Spleen (tissue), 11 donors: ENCODE measurements around the gene RHOV. TPM values are rescaled to one million over a fixed set of nuclear protein-coding genes. Genes with fewer than 3 reads are reported as not detected.

Source experiments
- DNase-seq: peaks from one replicate; pipeline ENCODE4 v3.0.0-alpha.2; 2020
- H3K27ac ChIP-seq, 8 donors: fragments of 200-600 bp; sonication (generic) in 7 of 8; 1 replicate in 4 of 8; 2 replicates in 4 of 8; pipeline versions ENCODE4 v1.5.0 to v1.8.0; 2016 to 2021; ENCODE audit warnings: inconsistent platforms in 4 of 8, mild to moderate bottlenecking in 4 of 8, moderate library complexity in 1 of 8
- H3K27me3 ChIP-seq, 7 donors: fragments of 200-600 bp; sonication (generic) in 6 of 7; replicated peaks in 1 of 7; 1 replicate in 4 of 7; 2 replicates in 3 of 7; pipeline versions ENCODE4 v1.5.0 to v1.8.0; 2016 to 2021; ENCODE audit warnings: inconsistent platforms in 3 of 7, mild to moderate bottlenecking in 1 of 7
- H3K36me3 ChIP-seq, 6 donors: fragments of 200-600 bp; sonication (generic) in 5 of 6; 1 replicate in 4 of 6; 2 replicates in 2 of 6; pipeline versions ENCODE4 v1.5.0 to v1.8.0; 2016 to 2021; ENCODE audit warnings: inconsistent platforms in 2 of 6
- H3K4me1 ChIP-seq, 6 donors: fragments of 200-600 bp; sonication (generic) in 5 of 6; 1 replicate in 3 of 6; 2 replicates in 3 of 6; pipeline versions ENCODE4 v1.5.0 to v1.8.0; 2016 to 2021; ENCODE audit warnings: inconsistent platforms in 3 of 6
- H3K4me3 ChIP-seq, 8 donors: fragments of 200-600 bp; sonication (generic) in 7 of 8; 1 replicate in 4 of 8; 2 replicates in 4 of 8; pipeline versions ENCODE4 v1.5.0 to v1.8.0; 2016 to 2021; ENCODE audit warnings: inconsistent platforms in 4 of 8, mild to moderate bottlenecking in 4 of 8, moderate library complexity in 2 of 8
- H3K9me3 ChIP-seq, 8 donors: fragments of 200-600 bp; sonication (generic) in 7 of 8; 1 replicate in 4 of 8; 2 replicates in 4 of 8; pipeline versions ENCODE4 v1.5.0 to v1.8.0; 2016 to 2021; ENCODE audit warnings: inconsistent platforms in 4 of 8
- POLR2A ChIP-seq, 3 donors: fragments of 450-650 bp; IDR thresholded peaks; one replicate each; pipeline ENCODE4 v1.5.1; 2017; ENCODE audit warnings: antibody characterized with exemption in 3 of 3, mild to moderate bottlenecking in 1 of 3
- POLR2AphosphoS5 ChIP-seq, 3 donors: sonication (generic); formaldehyde crosslinking; IDR thresholded peaks; one replicate each; pipeline ENCODE4 v1.5.1; 2017; ENCODE audit warnings: antibody characterized with exemption in 3 of 3
- WGBS, 5 donors: extraction: QIAGEN DNeasy Blood & Tissue Kit in 3 of 5; methylation state at CpG; one replicate each; pipeline versions ENCODE4 v1.1.5 to v1.1.7; 2013 to 2018; 5-methylcytosine and 5-hydroxymethylcytosine counted together
- intact Hi-C: fragments of 100-400 bp; cut with DNase I; formaldehyde crosslinking; loops from one replicate; pipeline ENCODE4 v1.15.0; 2023; ENCODE audit warnings: low total_unique reads
- polyA plus RNA-seq, 3 donors: library from polyadenylated mRNA; stranded (reverse); fragments of 200-250 nt; gene quantifications; one replicate each; pipeline ENCODE4 v1.2.1, GENCODE V29; 2013
- small RNA-seq, 4 donors: library from RNA; depleted of rRNA; stranded (forward); fragments of <200 nt; gene quantifications; one replicate each; pipeline ENCODE3, GENCODE V24; 2016
- total RNA-seq, 7 donors: library from RNA; depleted of rRNA in 3 of 7; stranded (reverse); fragments of >200 nt in 3 of 7; fragmentation: NEBNext Ultra II Directional in 4 of 7; extraction: Animal tissue kit (Norgen Biotek cat#: 25700) in 4 of 7; gene quantifications; one replicate each; pipeline versions ENCODE4 v1.1.0 to v1.2.1, GENCODE V29; 2016 to 2021
- TF ChIP-seq, protein P1 (sequence below), 11 experiments: fragments of 200-600 bp in 7 of 11; fragments of 450-650 bp in 4 of 11; sonication (generic) in 4 of 11; IDR thresholded peaks in 8 of 11; conservative IDR thresholded peaks in 3 of 11; 1 replicate in 7 of 11; 2 replicates in 4 of 11; pipeline versions ENCODE4 v1.4.0 to v1.8.0; 2016 to 2021; ENCODE audit warnings: antibody characterized with exemption in 11 of 11, inconsistent platforms in 4 of 11, mild to moderate bottlenecking in 1 of 11
- donor health status: healthy with polysubstance abuse.
- donor health status: DM: no; HTN: no; CAD: no; lungs with moderate emphysema.
- donor health status: DM: no; HTN: no; CAD: no.
- donor health status: Bipolar disorder and iron deficiency.
- donor health status: healthy.
- donor health status: DM: no; HTN: no; CAD: no.
- donor health status: DM: yes; HTN: yes; CAD: no.

The RHOV gene
- total and polyA plus RNA-seq, 10 donors = 0.06 to 0.19 TPM; not detected in 8

DNA sequence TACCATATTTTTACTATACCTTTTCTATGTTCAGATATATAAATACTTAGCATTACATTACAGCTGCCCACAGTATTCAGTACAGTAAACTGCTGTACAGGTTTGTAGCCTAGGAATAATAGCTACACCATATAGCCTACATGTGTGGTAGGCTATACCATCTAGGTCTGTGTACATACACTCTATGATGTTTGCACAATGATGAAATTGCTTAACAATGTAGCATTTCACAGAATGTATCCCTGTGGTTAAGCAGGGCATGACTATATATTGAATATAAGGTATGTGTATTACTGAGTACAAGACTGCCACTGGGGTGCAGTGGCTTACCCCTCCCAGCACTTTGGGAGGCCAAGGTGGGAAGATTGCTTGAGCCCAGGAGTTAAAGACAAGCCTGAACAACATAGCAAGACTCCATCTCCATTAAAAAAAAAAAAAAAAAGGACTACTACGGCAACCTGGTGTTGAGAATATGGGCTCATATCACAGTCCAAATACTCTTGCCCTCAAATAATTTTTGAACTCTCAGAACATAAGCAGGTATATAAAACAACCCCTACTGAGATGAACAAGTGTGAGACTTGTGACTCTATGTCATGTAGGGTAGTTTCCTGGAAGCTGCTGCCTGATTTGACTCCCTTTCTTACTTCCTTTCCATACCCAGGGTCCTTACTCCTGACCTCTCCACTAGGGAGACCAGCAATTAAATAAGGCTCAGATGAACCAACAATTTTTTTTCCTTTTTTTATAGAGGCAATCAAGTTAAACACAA, 50.3 kb downstream of the RHOV start:
- WGBS, 5 donors = 86 to 100% (median 90%) methylated on average over 1 of the region's 1 CpG
- no peaks in the 10 kb centered on the region for H3K9me3 ChIP-seq
- no peak overlapping the region for H3K27ac ChIP-seq
- no peaks in the 10 kb centered on the region for H3K27me3 ChIP-seq
- no peaks in the 10 kb centered on the region for H3K4me1 ChIP-seq
- TF ChIP-seq, protein P1, sequence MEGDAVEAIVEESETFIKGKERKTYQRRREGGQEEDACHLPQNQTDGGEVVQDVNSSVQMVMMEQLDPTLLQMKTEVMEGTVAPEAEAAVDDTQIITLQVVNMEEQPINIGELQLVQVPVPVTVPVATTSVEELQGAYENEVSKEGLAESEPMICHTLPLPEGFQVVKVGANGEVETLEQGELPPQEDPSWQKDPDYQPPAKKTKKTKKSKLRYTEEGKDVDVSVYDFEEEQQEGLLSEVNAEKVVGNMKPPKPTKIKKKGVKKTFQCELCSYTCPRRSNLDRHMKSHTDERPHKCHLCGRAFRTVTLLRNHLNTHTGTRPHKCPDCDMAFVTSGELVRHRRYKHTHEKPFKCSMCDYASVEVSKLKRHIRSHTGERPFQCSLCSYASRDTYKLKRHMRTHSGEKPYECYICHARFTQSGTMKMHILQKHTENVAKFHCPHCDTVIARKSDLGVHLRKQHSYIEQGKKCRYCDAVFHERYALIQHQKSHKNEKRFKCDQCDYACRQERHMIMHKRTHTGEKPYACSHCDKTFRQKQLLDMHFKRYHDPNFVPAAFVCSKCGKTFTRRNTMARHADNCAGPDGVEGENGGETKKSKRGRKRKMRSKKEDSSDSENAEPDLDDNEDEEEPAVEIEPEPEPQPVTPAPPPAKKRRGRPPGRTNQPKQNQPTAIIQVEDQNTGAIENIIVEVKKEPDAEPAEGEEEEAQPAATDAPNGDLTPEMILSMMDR (IDR thresholded peaks at IDR 0.05 in 8 of 11, conservative IDR thresholded peaks at IDR 0.05 in 3 of 11) = no peak
- TF ChIP-seq POLR2AphosphoS5 (IDR thresholded peaks at IDR 0.05) = no peak
- TF ChIP-seq POLR2A (IDR thresholded peaks at IDR 0.05) = no peak
- intact Hi-C loops = no loop called here
- DNase-seq = no peak
- H3K4me3 ChIP-seq = no peak overlapping the region
- no peaks in the 10 kb centered on the region for H3K36me3 ChIP-seq

Small RNA genes within 50 kb of the gene (small RNA-seq; reads per million reads assigned to genes)
- 0 reads per million in 4 donors for gene AC025166.1

Other genes starting within 250 kb of the RHOV start
- gene RAD51, start 179.1 kb downstream of the RHOV start, total RNA-seq = 1 to 10 TPM in 5 of 7 donors, under 1 TPM in 2; 0.43 to 5.5 (median 3.0) TPM
- 1 to 10 TPM in 2 of 3 donors, under 1 TPM in 1; 0.72 to 4.7 (median 2.0) TPM for gene RAD51, start 179.1 kb downstream of the RHOV start, polyA plus RNA-seq
- 10 to 100 TPM; 19.7 to 32.2 (median 25.6) TPM for gene RMDN3, start 119.0 kb downstream of the RHOV start, total RNA-seq
- 10 to 100 TPM; 13.0 to 15.4 (median 13.7) TPM for gene RMDN3, start 119.0 kb downstream of the RHOV start, polyA plus RNA-seq
- gene GCHFR, start 110.2 kb downstream of the RHOV start, total RNA-seq = 10 to 100 TPM in 4 of 7 donors, 1 to 10 TPM in 3; 6.1 to 21.9 (median 13.6) TPM
- gene GCHFR, start 110.2 kb downstream of the RHOV start, polyA plus RNA-seq = 10 to 100 TPM; 17.7 to 38.0 (median 23.6) TPM
- gene C15orf62, start 104.3 kb downstream of the RHOV start, total RNA-seq = under 1 TPM in 6 of 7 donors, not detected in 1; 0.20 to 0.66 (median 0.39) TPM
- under 1 TPM; 0.36 to 0.39 (median 0.38) TPM for gene C15orf62, start 104.3 kb downstream of the RHOV start, polyA plus RNA-seq
- 10 to 100 TPM; 16.1 to 31.1 (median 20.3) TPM for gene ZFYVE19, start 67.1 kb downstream of the RHOV start, total RNA-seq
- 10 to 100 TPM; 23.2 to 31.7 (median 27.3) TPM for gene ZFYVE19, start 67.1 kb downstream of the RHOV start, polyA plus RNA-seq
- gene DNAJC17, start 66.8 kb downstream of the RHOV start, total RNA-seq = 10 to 100 TPM; 16.2 to 57.1 (median 41.1) TPM
- 10 to 100 TPM; 52.5 to 61.5 (median 60.4) TPM for gene DNAJC17, start 66.8 kb downstream of the RHOV start, polyA plus RNA-seq
- gene PPP1R14D, start 45.5 kb downstream of the RHOV start, total RNA-seq = not detected
- gene PPP1R14D, start 45.5 kb downstream of the RHOV start, polyA plus RNA-seq = under 1 TPM in 1 of 3 donors, not detected in 2; 0.30 TPM
- gene SPINT1, start 30.2 kb downstream of the RHOV start, total RNA-seq = 10 to 100 TPM in 4 of 7 donors, 1 to 10 TPM in 3; 6.5 to 25.8 (median 11.3) TPM
- gene SPINT1, start 30.2 kb downstream of the RHOV start, polyA plus RNA-seq = 1 to 10 TPM; 4.8 to 5.6 (median 5.0) TPM
- 10 to 100 TPM; 18.6 to 29.1 (median 25.3) TPM for gene VPS18, start 20.2 kb upstream of the RHOV start, total RNA-seq
- gene VPS18, start 20.2 kb upstream of the RHOV start, polyA plus RNA-seq = 10 to 100 TPM in 1 of 3 donors, 1 to 10 TPM in 2; 7.2 to 15.8 (median 7.4) TPM
- gene DLL4, start 55.1 kb upstream of the RHOV start, total RNA-seq = 10 to 100 TPM in 5 of 7 donors, 1 to 10 TPM in 2; 7.6 to 26.3 (median 11.0) TPM
- gene DLL4, start 55.1 kb upstream of the RHOV start, polyA plus RNA-seq = 1 to 10 TPM; 1.2 to 5.0 (median 2.3) TPM
- 1 to 10 TPM in 6 of 7 donors, under 1 TPM in 1; 0.92 to 5.5 (median 1.7) TPM for gene CHAC1, start 79.2 kb upstream of the RHOV start, total RNA-seq
- 1 to 10 TPM in 2 of 3 donors, under 1 TPM in 1; 0.39 to 1.5 (median 1.1) TPM for gene CHAC1, start 79.2 kb upstream of the RHOV start, polyA plus RNA-seq
- 10 to 100 TPM; 24.2 to 39.4 (median 27.2) TPM for gene INO80, start 242.0 kb upstream of the RHOV start, total RNA-seq
- 1 to 10 TPM; 5.2 to 9.0 (median 5.6) TPM for gene INO80, start 242.0 kb upstream of the RHOV start, polyA plus RNA-seq